HCT116 (cell line): ENCODE results near the gene CUBN. TPM values are rescaled to one million over a fixed set of nuclear protein-coding genes. Genes with fewer than 3 reads are reported as not detected.

ENCODE experiments used
- ATAC-seq: fragments of 200-7000 bp; cut with Tn5 transposase; 2 replicates; pipeline ENCODE4 v1.9.1; 2020; ENCODE audit warnings: mild to moderate bottlenecking, moderate library complexity
- BruUV-seq: library from RNA; stranded (reverse); fragments of 400-500 nt; replicated peaks from 2 replicates; lab custom pipeline; 2021; lab: Mats Ljungman, UMichigan
- CTCF ChIA-PET: fragments of 300-600 bp; sonication (Branson Sonifier 250); formaldehyde crosslinking; loops from one replicate; lab custom pipeline; 2021; ENCODE audit warnings: antibody characterized with exemption; lab: Charles Lee
- POLR2A ChIA-PET: fragments of 300-600, 350-600 bp; sonication (Branson Sonifier 250); formaldehyde crosslinking; loops from one replicate; lab custom pipeline; 2021; ENCODE audit warnings: antibody characterized with exemption; lab: Charles Lee
- RAD21 ChIA-PET, 2 experiments: fragments of 300-600 bp; sonication (Branson Sonifier 250); formaldehyde crosslinking; loops; one replicate each; lab custom pipeline; 2023; ENCODE audit warnings: low total read pairs in 2 of 2; ENCODE audit not compliant: uncharacterized antibody in 2 of 2, unreplicated experiment in 2 of 2, low non-redundant PET in 1 of 2; lab: Charles Lee
- DNase-seq: peaks from one replicate; pipeline ENCODE4 v3.0.0-alpha.2; 2010; ENCODE audit warnings: low read depth, low spot score
- H2AFZ ChIP-seq: fragments of 200-600 bp; shearing (Covaris generic), sonication (generic); 2 replicates; pipeline ENCODE4 v1.6.1; 2017; ENCODE audit warnings: low read depth, mixed run types, mixed read lengths, antibody characterized with exemption, low read length; ENCODE audit not compliant: poor library complexity, severe bottlenecking
- H3K27ac ChIP-seq: 2 replicates; pipeline ENCODE4 v1.5.1; 2012; ENCODE audit warnings: low read depth, low read length
- H3K27me3 ChIP-seq: fragments of 200-600 bp; sonication (generic); 2 replicates; pipeline ENCODE4 v1.6.1; 2016; ENCODE audit warnings: mixed run types, low read length, mixed read lengths; ENCODE audit not compliant: insufficient read depth
- H3K36me3 ChIP-seq, 2 experiments: fragments of 200-500 bp in 1 of 2; fragments of 200-600 bp in 1 of 2; sonication (Bioruptor generic) in 1 of 2; sonication (generic) in 1 of 2; 2 replicates each; pipeline versions ENCODE4 v1.5.1 to v1.6.1; 2014 to 2016; ENCODE audit warnings: low read length in 2 of 2, inconsistent platforms in 1 of 2, mixed read lengths in 1 of 2, mixed run types in 1 of 2; ENCODE audit not compliant: insufficient read depth in 2 of 2, control insufficient read depth in 1 of 2
- H3K4me1 ChIP-seq, 2 experiments: fragments of 200-600 bp in 1 of 2; sonication (generic) in 1 of 2; 2 replicates each; pipeline versions ENCODE4 v1.5.1 to v1.6.1; 2012 to 2017; ENCODE audit warnings: low read length in 2 of 2, inconsistent platforms in 1 of 2, mild to moderate bottlenecking in 1 of 2, mixed read lengths in 1 of 2, mixed run types in 1 of 2, moderate library complexity in 1 of 2; ENCODE audit not compliant: insufficient read depth in 2 of 2, control insufficient read depth in 1 of 2
- H3K4me2 ChIP-seq: fragments of 200-600 bp; sonication (generic); 2 replicates; pipeline ENCODE4 v1.6.1; 2017; ENCODE audit warnings: mixed run types, low read length, mixed read lengths
- H3K4me3 ChIP-seq, 2 experiments: fragments of 200-600 bp in 1 of 2; sonication (generic) in 1 of 2; replicated peaks in 1 of 2; 2 replicates each; pipeline ENCODE4 v1.5.1; 2011 to 2016; ENCODE audit warnings: low read length in 2 of 2, control low read depth in 1 of 2, low read depth in 1 of 2, mild to moderate bottlenecking in 1 of 2, mixed read lengths in 1 of 2, mixed run types in 1 of 2
- H3K79me2 ChIP-seq: fragments of 200-600 bp; sonication (generic); 2 replicates; pipeline ENCODE4 v1.6.1; 2017; ENCODE audit warnings: mild to moderate bottlenecking, mixed run types, low read length, moderate library complexity, mixed read lengths; ENCODE audit not compliant: insufficient read depth
- H3K9ac ChIP-seq: fragments of 200-600 bp; sonication (generic); 2 replicates; pipeline ENCODE4 v1.6.1; 2016; ENCODE audit warnings: low read length, mixed read lengths
- H3K9me2 ChIP-seq: fragments of 200-600 bp; sonication (generic), shearing (Covaris generic); 2 replicates; pipeline ENCODE4 v1.6.1; 2017; ENCODE audit warnings: mixed run types, mild to moderate bottlenecking, moderate library complexity; ENCODE audit not compliant: insufficient read depth
- H3K9me3 ChIP-seq, 2 experiments: fragments of 200-500 bp in 1 of 2; fragments of 200-600 bp in 1 of 2; sonication (Bioruptor generic) in 1 of 2; sonication (generic) in 1 of 2; 2 replicates each; pipeline ENCODE4 v1.6.1; 2014 to 2017; ENCODE audit warnings: low read length in 2 of 2, mixed read lengths in 2 of 2, inconsistent platforms in 1 of 2, low read depth in 1 of 2, mild to moderate bottlenecking in 1 of 2, mixed run types in 1 of 2, moderate library complexity in 1 of 2; ENCODE audit not compliant: control insufficient read depth in 1 of 2, insufficient read depth in 1 of 2
- H4K20me1 ChIP-seq: fragments of 200-600 bp; sonication (generic), shearing (Covaris generic); 2 replicates; pipeline ENCODE4 v1.6.1; 2017; ENCODE audit warnings: mixed run types, mild to moderate bottlenecking, moderate library complexity; ENCODE audit not compliant: insufficient read depth
- ATF3 ChIP-seq: IDR thresholded peaks from 2 replicates; pipeline ENCODE4 v1.6.1; 2012
- EGR1 ChIP-seq: IDR thresholded peaks from 2 replicates; pipeline ENCODE4 v1.6.1; 2012; ENCODE audit warnings: low read depth
- EZH2 ChIP-seq: fragments of 200-600 bp; sonication (generic); IDR thresholded peaks from 2 replicates; pipeline ENCODE4 v1.6.1; 2017; ENCODE audit warnings: antibody characterized with exemption, mixed run types
- JUND ChIP-seq: IDR thresholded peaks from 2 replicates; pipeline ENCODE4 v1.6.1; 2012
- POLR2AphosphoS5 ChIP-seq: IDR thresholded peaks from 2 replicates; pipeline ENCODE4 v1.6.1; 2011; ENCODE audit warnings: mild to moderate bottlenecking, low read depth, low read length, moderate library complexity
- SRF ChIP-seq: IDR thresholded peaks from 2 replicates; pipeline ENCODE4 v1.6.1; 2012; ENCODE audit warnings: low read depth
- TCF7L2 ChIP-seq: IDR thresholded peaks from 2 replicates; pipeline ENCODE4 v1.7.0; 2011; ENCODE audit warnings: borderline replicate concordance, inconsistent platforms; ENCODE audit not compliant: insufficient read depth, insufficient read length; ENCODE audit errors: extremely low read depth
- YY1 ChIP-seq: IDR thresholded peaks from 2 replicates; pipeline ENCODE4 v1.6.1; 2011; ENCODE audit warnings: low read length, low read depth, moderate library complexity, mild to moderate bottlenecking; ENCODE audit not compliant: insufficient replicate concordance; ENCODE audit errors: extremely low read depth
- ZBTB33 ChIP-seq: IDR thresholded peaks from 2 replicates; pipeline ENCODE4 v1.6.1; 2011; ENCODE audit warnings: mild to moderate bottlenecking, low read length, moderate library complexity; ENCODE audit not compliant: insufficient replicate concordance; ENCODE audit errors: extremely low read depth
- ZNF274 ChIP-seq: fragments of 200-500 bp; sonication (Bioruptor generic); IDR thresholded peaks from 2 replicates; pipeline ENCODE4 v1.6.1; 2014; ENCODE audit warnings: mild to moderate bottlenecking, low read depth, low read length, inconsistent platforms
- intact Hi-C: fragments of 100-400 bp; cut with micrococcal nuclease; formaldehyde crosslinking; loops from 2 replicates; pipeline ENCODE4 v1.10.0; 2022
- total RNA-seq: library from RNA; stranded (reverse); gene quantifications from one replicate; pipeline ENCODE4 v1.2.1, GENCODE V29; 2021; ENCODE audit not compliant: unreplicated experiment

CUBN gene
- total RNA-seq, 1 experiment from 2014 or later = 1.2 TPM

- no peaks in the 10 kb centered on the region for H4K20me1 ChIP-seq
- H3K4me3 ChIP-seq = no peak overlapping the region
- no peak overlapping the region for H2AFZ ChIP-seq
- ChIA-PET POLR2A (no interaction called here), RAD21 (no interaction called here)
- H3K9ac ChIP-seq = no peak overlapping the region
- H3K36me3 ChIP-seq = no peaks in the 10 kb centered on the region
- H3K27ac ChIP-seq = no peak overlapping the region
- H3K27me3 ChIP-seq = no peaks in the 10 kb centered on the region
- BruUV-seq = no TSS peak
- no peak for TF ChIP-seq JUND
- no peak for TF ChIP-seq ZNF274
- TF ChIP-seq YY1 = no peak
- TF ChIP-seq SRF = no peak
- TF ChIP-seq TCF7L2 = no peak
- TF ChIP-seq ATF3 = no peak
- TF ChIP-seq EGR1 = no peak
- no peak for TF ChIP-seq EZH2
- no peak for TF ChIP-seq ZBTB33
- TF ChIP-seq POLR2AphosphoS5 = no peak
- TF ChIP-seq, all 23 proteins: peak for 0
- no peak overlapping the region for H3K4me2 ChIP-seq
- H3K79me2 ChIP-seq = no peaks in the 10 kb centered on the region; the same call in 1 of the 2 replicates
- no peaks in the 10 kb centered on the region for H3K9me3 ChIP-seq
- CTCF ChIA-PET = no interaction called here
- H3K4me1 ChIP-seq = no peaks in the 10 kb centered on the region
- ATAC-seq = no peak
- DNase-seq = no peak
- intact Hi-C loops = no loop called here
- H3K9me2 ChIP-seq = no peaks in the 10 kb centered on the region
Observed at GRCh38 chr10:16789765-16790164, 339.8 kb downstream of the CUBN start.
